Sigmoid colon (tissue), 7 donors: ENCODE data around the gene TBX18. TPM values are rescaled to one million over a fixed set of nuclear protein-coding genes. Genes with fewer than 3 reads are reported as not detected.

Source experiments
- DNase-seq: peaks from one replicate; pipeline ENCODE4 v3.0.0-alpha.2; 2019
- H3K27ac ChIP-seq, 4 donors: fragments of 200-600 bp; sonication (generic); one replicate each; pipeline ENCODE4 v1.5.1; 2016 to 2019; ENCODE audit warnings: mild to moderate bottlenecking in 1 of 4
- H3K27me3 ChIP-seq, 3 donors: fragments of 200-600 bp; sonication (generic); one replicate each; pipeline ENCODE4 v1.5.1; 2019; ENCODE audit warnings: mild to moderate bottlenecking in 1 of 3
- H3K36me3 ChIP-seq, 4 donors: fragments of 200-600 bp; sonication (generic); one replicate each; pipeline ENCODE4 v1.5.1; 2016 to 2019
- H3K4me1 ChIP-seq, 4 donors: fragments of 200-600 bp; sonication (generic); one replicate each; pipeline ENCODE4 v1.5.1; 2017 to 2019
- H3K4me3 ChIP-seq, 4 donors: fragments of 200-600 bp; sonication (generic); one replicate each; pipeline ENCODE4 v1.5.1; 2017 to 2019; ENCODE audit warnings: mild to moderate bottlenecking in 2 of 4, moderate library complexity in 1 of 4
- H3K9me3 ChIP-seq, 4 donors: fragments of 200-600 bp in 3 of 4; sonication (generic) in 3 of 4; one replicate each; pipeline versions ENCODE4 v1.5.1 to v1.6.1; 2013 to 2019
- EP300 ChIP-seq, 4 donors: sonication (generic); formaldehyde crosslinking; IDR thresholded peaks; one replicate each; pipeline ENCODE4 v1.6.1; 2017; ENCODE audit warnings: antibody characterized with exemption in 4 of 4
- POLR2A ChIP-seq, 2 donors: fragments of 450-650 bp; IDR thresholded peaks; one replicate each; pipeline ENCODE4 v1.6.1; 2016; ENCODE audit warnings: antibody characterized with exemption in 2 of 2, mild to moderate bottlenecking in 2 of 2, moderate library complexity in 2 of 2
- POLR2AphosphoS5 ChIP-seq, 4 donors: sonication (generic); formaldehyde crosslinking; IDR thresholded peaks; one replicate each; pipeline ENCODE4 v1.6.1; 2017; ENCODE audit warnings: antibody characterized with exemption in 4 of 4
- WGBS, 2 donors: extraction: QIAGEN DNeasy Blood & Tissue Kit; methylation state at CpG; one replicate each; pipeline ENCODE4 v1.1.7; 2013; 5-methylcytosine and 5-hydroxymethylcytosine counted together
- intact Hi-C: fragments of 100-400 bp; cut with DNase I; formaldehyde crosslinking; loops from one replicate; pipeline ENCODE4 v1.15.1; 2023
- polyA plus RNA-seq, 3 donors: library from polyadenylated mRNA; stranded (reverse); fragments of 200-250 nt; gene quantifications; one replicate each; pipeline ENCODE4 v1.2.3, GENCODE V29; 2013
- total RNA-seq, 4 donors: library from RNA; depleted of rRNA; stranded (reverse); fragments of >200 nt; gene quantifications; one replicate each; pipeline ENCODE4 v1.1.0, GENCODE V29; 2016
- TF ChIP-seq, protein P1 (sequence below), 4 experiments: fragments of 450-650 bp in 3 of 4; fragments of 200-600 bp in 1 of 4; IDR thresholded peaks; one replicate each; pipeline ENCODE4 v1.5.1; 2016 to 2019; ENCODE audit warnings: antibody characterized with exemption in 4 of 4, mild to moderate bottlenecking in 3 of 4, moderate library complexity in 2 of 4
- donor health status: healthy with polysubstance abuse.
- donor health status: Bipolar disorder and iron deficiency.
- donor health status: healthy.

TBX18 gene
- total and polyA plus RNA-seq, 7 donors = under 0.01 to 4.6 (median 0.49) TPM

DNA sequence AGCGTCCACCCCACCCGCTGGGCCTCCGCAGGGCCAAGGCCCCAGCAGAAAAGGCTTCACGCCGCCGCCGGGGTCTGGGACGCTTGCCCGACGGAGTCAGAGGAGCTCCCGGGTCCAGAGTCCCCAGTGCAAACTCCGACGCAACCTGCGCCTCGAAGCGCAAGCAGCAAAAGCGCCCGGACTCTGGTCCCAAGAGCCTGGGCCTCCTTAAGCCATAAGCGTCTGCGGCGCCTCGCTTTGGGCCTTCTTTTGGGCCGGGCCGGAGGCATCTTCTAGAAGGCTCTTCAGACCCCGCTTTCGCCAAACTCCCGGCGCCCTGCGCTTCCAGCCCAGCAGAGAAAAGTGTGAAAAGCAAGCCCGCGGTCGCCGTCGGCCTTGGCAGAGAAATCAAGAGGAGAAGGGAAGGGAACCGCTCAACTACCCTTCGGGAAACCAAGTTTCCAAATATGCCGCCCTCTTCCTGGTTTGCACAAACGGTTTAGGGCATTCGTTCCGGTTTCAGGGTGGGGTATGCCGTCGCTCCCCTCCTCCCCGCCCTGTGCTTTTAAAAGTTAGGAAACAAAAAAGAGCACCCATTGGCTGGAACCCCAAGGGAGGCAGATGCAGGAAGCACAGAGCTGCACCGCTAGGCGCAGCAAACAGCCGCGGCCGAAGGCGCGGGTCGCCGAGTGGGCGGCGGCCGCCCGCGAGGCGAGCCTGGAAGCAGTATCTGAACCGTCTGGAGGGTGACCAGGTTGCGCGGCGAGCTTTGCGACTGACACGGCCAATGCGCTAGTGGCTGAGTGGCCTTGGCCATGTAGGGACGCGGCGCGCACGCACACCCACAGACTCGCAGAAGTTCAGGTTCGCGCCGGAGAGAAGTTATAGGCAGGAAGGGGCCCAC lies 1.2 kb downstream of the TBX18 start:
- intact Hi-C loops = no loop called here
- Histone ChIP-seq H3K9me3 (no peaks in the 10 kb centered on the region), H3K36me3 (no peaks in the 10 kb centered on the region), H3K4me3 (peak overlapping the region; percentile 7 to 45 (median 36)), H3K27me3 (peaks cover 62 to 100% (median 84%) of the 10 kb centered on the region in 3 donors), H3K4me1 (peaks cover 0 to 26% (median 20%) of the 10 kb centered on the region in 4 donors), H3K27ac (peak overlapping the region; percentile 46 to 97 (median 57))
- peak; percentile 70 for DNase-seq
- TF ChIP-seq EP300 (IDR thresholded peaks at IDR 0.05) = no peak
- no peak for TF ChIP-seq POLR2A (IDR thresholded peaks at IDR 0.05)
- TF ChIP-seq POLR2AphosphoS5 (IDR thresholded peaks at IDR 0.05) = no peak
- TF ChIP-seq, protein P1, sequence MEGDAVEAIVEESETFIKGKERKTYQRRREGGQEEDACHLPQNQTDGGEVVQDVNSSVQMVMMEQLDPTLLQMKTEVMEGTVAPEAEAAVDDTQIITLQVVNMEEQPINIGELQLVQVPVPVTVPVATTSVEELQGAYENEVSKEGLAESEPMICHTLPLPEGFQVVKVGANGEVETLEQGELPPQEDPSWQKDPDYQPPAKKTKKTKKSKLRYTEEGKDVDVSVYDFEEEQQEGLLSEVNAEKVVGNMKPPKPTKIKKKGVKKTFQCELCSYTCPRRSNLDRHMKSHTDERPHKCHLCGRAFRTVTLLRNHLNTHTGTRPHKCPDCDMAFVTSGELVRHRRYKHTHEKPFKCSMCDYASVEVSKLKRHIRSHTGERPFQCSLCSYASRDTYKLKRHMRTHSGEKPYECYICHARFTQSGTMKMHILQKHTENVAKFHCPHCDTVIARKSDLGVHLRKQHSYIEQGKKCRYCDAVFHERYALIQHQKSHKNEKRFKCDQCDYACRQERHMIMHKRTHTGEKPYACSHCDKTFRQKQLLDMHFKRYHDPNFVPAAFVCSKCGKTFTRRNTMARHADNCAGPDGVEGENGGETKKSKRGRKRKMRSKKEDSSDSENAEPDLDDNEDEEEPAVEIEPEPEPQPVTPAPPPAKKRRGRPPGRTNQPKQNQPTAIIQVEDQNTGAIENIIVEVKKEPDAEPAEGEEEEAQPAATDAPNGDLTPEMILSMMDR (IDR thresholded peaks at IDR 0.05) = no peak
- WGBS, 2 donors = 3 to 12% methylated on average over 74 of the region's 74 CpGs

DNA sequence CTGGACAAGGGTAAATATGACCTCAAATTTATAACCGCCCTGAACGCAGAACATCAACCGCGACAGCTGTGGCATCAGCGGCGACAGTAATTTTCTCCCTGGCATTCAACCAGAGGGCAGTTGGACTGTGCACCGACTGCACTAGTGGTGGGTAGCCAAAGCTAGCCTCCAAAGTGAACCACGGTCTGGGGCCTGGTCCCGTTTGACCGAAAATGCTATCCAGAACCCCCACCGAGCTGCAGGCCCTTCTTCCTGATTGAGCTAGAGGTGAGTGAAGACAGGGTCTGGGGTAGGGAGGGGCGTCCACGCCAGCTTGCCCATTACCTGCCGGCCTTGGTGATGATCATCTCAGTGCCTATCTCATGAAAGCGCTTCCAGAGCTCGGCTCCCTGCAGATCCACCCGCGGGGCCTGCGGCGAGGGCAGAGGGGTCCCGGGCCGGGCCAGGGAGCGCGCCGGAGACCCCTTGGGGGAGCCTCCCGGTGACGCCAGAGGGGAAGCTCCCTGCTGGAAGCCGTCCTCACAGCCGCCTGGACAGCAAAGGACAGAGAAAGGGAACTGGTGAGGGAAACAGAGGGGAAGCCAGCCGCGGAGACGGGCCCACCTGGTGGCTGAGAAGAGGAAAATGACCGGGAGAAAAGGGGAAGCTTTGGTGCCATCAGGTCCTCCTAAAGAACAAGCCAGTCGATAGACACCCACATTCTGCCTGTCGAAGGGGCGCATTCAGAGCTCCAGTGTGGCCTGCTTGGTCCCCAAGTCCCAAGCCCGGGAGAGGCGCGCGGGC lies 2.0 kb downstream of the TBX18 start:
- no peak for TF ChIP-seq POLR2A (IDR thresholded peaks at IDR 0.05)
- TF ChIP-seq POLR2AphosphoS5 (IDR thresholded peaks at IDR 0.05) = no peak
- no peak for TF ChIP-seq EP300 (IDR thresholded peaks at IDR 0.05)
- TF ChIP-seq, protein P1 (IDR thresholded peaks at IDR 0.05) = no peak
- 9 to 12% methylated on average over 40 of the region's 40 CpGs for WGBS, 2 donors

DNA sequence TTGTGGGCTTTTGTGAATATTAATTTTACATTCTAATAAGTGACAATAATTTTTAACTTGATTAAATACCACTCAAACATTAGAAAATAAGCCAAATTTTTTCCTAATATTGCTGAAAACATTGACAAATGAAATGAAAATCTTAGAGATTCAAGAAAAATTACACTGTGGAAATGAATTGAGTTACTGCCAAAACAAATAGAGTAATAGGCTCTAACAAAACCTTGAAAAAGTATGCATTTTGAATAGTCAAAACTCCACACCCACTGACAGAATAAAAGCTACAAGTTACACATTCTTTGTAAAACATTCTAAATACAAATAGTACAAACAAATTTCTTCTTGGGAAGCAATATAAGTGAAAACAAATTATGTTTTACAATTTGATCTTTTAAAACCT lies 5.9 kb downstream of the TBX18 start:
- Histone ChIP-seq H3K27me3 (peaks cover 16 to 91% (median 36%) of the 10 kb centered on the region in 3 donors), H3K27ac (no peak overlapping the region), H3K4me1 (peaks cover 0 to 12% (median 6%) of the 10 kb centered on the region in 4 donors), H3K36me3 (no peaks in the 10 kb centered on the region), H3K4me3 (no peak overlapping the region), H3K9me3 (no peaks in the 10 kb centered on the region)
- TF ChIP-seq POLR2A (IDR thresholded peaks at IDR 0.05) (no peak), EP300 (IDR thresholded peaks at IDR 0.05) (no peak), POLR2AphosphoS5 (IDR thresholded peaks at IDR 0.05) (no peak)
- TF ChIP-seq, protein P1 (IDR thresholded peaks at IDR 0.05) = no peak
- intact Hi-C loops = no loop called here
- no peak for DNase-seq

More for the DNA sequence above, 2.0 kb downstream of the TBX18 start:
- no peaks in the 10 kb centered on the region for H3K9me3 ChIP-seq
- H3K27ac ChIP-seq = peak overlapping the region in 3 of 4 donors; percentile 46 to 97 (median 58)
- H3K4me3 ChIP-seq = peak overlapping the region in 3 of 4 donors; percentile 36 to 45 (median 37)
- DNase-seq = no peak
- intact Hi-C loops = no loop called here
- H3K4me1 ChIP-seq = peaks cover 0 to 26% (median 20%) of the 10 kb centered on the region in 4 donors
- no peaks in the 10 kb centered on the region for H3K36me3 ChIP-seq
- H3K27me3 ChIP-seq = peaks cover 54 to 100% (median 75%) of the 10 kb centered on the region in 3 donors

DNA sequence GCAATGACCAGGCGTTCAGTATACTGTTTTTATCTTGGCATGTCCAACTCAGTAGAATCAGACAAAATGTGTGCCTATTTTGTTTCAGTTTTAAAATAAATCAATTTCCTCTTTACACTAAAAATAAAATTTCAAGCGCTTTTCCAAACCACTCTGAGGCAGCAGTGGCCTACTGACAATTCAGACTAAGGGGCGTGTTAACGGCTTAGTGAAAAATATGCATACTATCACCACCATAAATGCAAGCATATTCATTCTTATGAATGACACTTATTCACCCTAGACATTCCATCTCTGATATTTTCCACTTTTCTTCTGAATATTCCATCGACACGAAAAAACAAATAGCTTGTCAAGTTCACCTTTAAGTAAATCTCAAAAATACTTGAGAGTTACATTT lies 7.5 kb downstream of the TBX18 start:
- H3K27me3 ChIP-seq = peaks cover 0 to 83% (median 20%) of the 10 kb centered on the region in 3 donors
- intact Hi-C loops = no loop called here
- H3K36me3 ChIP-seq = no peaks in the 10 kb centered on the region
- no peak for DNase-seq
- H3K4me1 ChIP-seq = no peaks in the 10 kb centered on the region
- 85 to 87% methylated on average over 6 of the region's 6 CpGs for WGBS, 2 donors
- H3K9me3 ChIP-seq = no peaks in the 10 kb centered on the region
- TF ChIP-seq POLR2A (IDR thresholded peaks at IDR 0.05) (no peak), EP300 (IDR thresholded peaks at IDR 0.05) (no peak), POLR2AphosphoS5 (IDR thresholded peaks at IDR 0.05) (no peak)
- TF ChIP-seq, protein P1 (IDR thresholded peaks at IDR 0.05) = no peak
- H3K4me3 ChIP-seq = no peak overlapping the region
- no peak overlapping the region for H3K27ac ChIP-seq
